Measurements from ENCODE around the gene TNFRSF12A. TPM values are rescaled to one million over a fixed set of nuclear protein-coding genes. Genes with fewer than 3 reads are reported as not detected.

Gene TNFRSF12A
- polyA plus RNA-seq, 2 of the 4 experiments (the other 2 are of a cell fraction): 111 to 314 TPM

DNA sequence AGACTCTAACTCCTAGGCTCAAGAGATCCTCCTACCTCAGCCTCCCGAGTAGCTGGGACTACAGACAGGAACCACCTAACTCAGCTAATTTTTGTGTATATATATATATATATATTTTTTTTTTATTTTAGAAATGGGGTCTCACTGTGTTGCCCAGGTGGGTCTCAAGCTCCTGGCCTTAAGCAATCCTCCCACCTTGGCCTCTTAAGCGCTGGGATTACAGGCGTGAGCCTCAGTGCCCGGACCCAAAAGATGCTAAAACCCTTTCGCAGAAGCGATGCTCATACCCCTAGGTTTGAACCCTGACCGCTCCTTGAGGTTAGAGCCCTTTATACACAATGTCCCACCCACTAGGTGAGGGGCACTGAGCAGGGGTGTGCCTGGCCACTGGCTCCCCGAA is 9.7 kb upstream of the TNFRSF12A start (continued):
- TF ChIP-seq CHD4 (IDR thresholded peaks at IDR 0.05; ENCODE audit: borderline replicate concordance): no peak
- TF ChIP-seq RARB (CRISPR knock-in tag; IDR thresholded peaks at IDR 0.05): no peak

DNA sequence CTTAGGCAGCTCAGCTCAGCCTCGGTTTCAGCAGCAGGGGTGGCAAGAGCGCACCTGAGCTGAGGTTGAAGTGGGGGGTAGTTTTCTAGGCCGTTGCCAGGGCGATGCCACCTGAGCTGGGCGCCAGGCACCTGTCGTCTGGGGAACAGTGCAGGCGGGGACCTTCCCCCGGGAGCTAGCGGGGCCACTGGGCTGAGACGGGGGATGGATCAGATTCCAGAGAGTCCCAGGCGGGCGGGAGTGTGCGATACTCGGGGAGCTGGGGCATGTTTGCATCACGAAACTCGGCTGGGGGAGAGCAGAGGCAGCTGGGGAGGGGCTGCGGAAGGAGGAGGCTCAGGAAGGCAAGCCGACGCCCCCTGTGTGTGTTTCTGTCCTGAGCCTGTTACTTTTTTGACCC is 7.9 kb upstream of the TNFRSF12A start:
- H3K9me3 ChIP-seq: no peaks in the 10 kb centered on the region
- no peak for ATAC-seq
- H3K4me2 ChIP-seq: no peak overlapping the region
- H3K4me1 ChIP-seq: peaks cover 15% of the 10 kb centered on the region
- CTCF ChIA-PET: interaction anchor here (0.9 to 14.8 kb wide), 3 partner anchors 8 to 17 kb away, joined by 4 to 214 read pairs (median 112); partner anchors contain the start of genes CLDN6, HCFC1R1, THOC6 and TNFRSF12A
- TF ChIP-seq, protein P1, sequence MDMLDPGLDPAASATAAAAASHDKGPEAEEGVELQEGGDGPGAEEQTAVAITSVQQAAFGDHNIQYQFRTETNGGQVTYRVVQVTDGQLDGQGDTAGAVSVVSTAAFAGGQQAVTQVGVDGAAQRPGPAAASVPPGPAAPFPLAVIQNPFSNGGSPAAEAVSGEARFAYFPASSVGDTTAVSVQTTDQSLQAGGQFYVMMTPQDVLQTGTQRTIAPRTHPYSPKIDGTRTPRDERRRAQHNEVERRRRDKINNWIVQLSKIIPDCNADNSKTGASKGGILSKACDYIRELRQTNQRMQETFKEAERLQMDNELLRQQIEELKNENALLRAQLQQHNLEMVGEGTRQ (IDR thresholded peaks at IDR 0.05): no peak
- no peak for TF ChIP-seq CHD4 (IDR thresholded peaks at IDR 0.05; ENCODE audit: borderline replicate concordance)
- no peak for TF ChIP-seq SREBF2 (IDR thresholded peaks at IDR 0.05)
- TF ChIP-seq EP300 (IDR thresholded peaks at IDR 0.05): no peak
- TF ChIP-seq, protein P2, sequence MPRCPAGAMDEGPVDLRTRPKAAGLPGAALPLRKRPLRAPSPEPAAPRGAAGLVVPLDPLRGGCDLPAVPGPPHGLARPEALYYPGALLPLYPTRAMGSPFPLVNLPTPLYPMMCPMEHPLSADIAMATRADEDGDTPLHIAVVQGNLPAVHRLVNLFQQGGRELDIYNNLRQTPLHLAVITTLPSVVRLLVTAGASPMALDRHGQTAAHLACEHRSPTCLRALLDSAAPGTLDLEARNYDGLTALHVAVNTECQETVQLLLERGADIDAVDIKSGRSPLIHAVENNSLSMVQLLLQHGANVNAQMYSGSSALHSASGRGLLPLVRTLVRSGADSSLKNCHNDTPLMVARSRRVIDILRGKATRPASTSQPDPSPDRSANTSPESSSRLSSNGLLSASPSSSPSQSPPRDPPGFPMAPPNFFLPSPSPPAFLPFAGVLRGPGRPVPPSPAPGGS (IDR thresholded peaks at IDR 0.05): no peak
- no peak for TF ChIP-seq HEYL (CRISPR knock-in tag; IDR thresholded peaks at IDR 0.05)
- no peak for TF ChIP-seq RFX5 (IDR thresholded peaks at IDR 0.05)
- POLR2A ChIA-PET: interaction anchor here (3.7 kb wide), 1 partner anchor 9 kb away, joined by 31 read pairs; the partner anchor contains the start of gene TNFRSF12A
- FAIRE-seq: no peak
- 88% methylated on average over 17 of the region's 19 CpGs for WGBS (ENCODE audit: missing lambda C conversion rate)
- no peak overlapping the region for H3K4me3 ChIP-seq
- no peak overlapping the region; a peak in 1 of 6 replicates for H3K27ac ChIP-seq
- DNase-seq (ENCODE audit: low read depth in 1 of 2, low spot score in 1 of 2): no peak

DNA sequence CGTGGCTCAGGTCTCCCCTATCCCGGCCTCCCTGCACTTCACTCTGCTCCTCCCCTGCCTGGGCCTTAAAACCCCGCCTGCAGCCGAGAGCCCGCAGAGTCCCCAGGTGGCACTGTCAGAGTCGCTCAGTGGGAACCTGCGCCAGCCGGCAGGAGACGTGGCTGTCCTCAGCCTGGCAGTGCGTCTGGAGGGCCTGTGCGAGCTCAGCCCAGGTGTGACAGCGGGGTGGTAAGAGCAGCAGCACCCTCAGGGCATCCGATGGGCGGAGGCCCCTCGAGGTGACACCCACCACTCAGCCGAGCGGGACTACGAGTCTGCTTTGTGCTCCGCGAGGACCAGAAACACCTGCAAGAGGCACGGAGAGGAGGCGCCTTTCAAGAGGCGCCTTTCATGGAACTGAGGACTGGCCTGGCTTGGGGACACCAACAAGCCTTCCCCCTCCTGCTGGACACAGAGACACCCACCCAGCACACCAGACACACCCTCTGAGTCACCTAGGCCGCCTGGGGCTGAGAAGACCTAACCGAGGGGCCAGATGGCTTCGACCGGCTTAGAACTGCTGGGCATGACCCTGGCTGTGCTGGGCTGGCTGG is 7.2 kb upstream of the TNFRSF12A start, which contains the start of gene CLDN9:
TSS of gene CLDN9 (plus strand) at position 96 of the 593 bp plus-strand sequence. CDS start at position 536, 440 bp downstream.
- no peak for DNase-seq (ENCODE audit: low read depth in 1 of 2, low spot score in 1 of 2)
- WGBS (ENCODE audit: missing lambda C conversion rate): 73% methylated on average over 17 of the region's 27 CpGs
- POLR2A ChIA-PET: interaction anchor here (3.7 kb wide), 1 partner anchor 8 kb away, joined by 31 read pairs; the partner anchor contains the start of gene TNFRSF12A

More for the DNA sequence above, 7.2 kb upstream of the TNFRSF12A start, which contains the start of gene CLDN9:
- ATAC-seq (peak; percentile 22 to 51; a peak in 5 of 6 replicates), FAIRE-seq (no peak)
- Histone ChIP-seq H3K4me2 (peak within 1 kb of the TSS; percentile 36; the same call in 2 of the 3 replicates), H3K4me1 (peaks cover 15% of the 10 kb centered on the region), H3K9me3 (no peaks in the 10 kb centered on the region), H3K27ac (peak within 1 kb of the TSS in 1 of 2 experiments; percentile 58; a peak in 3 of 6 replicates), H3K4me3 (no peak within 1 kb of the TSS)
- TF ChIP-seq RARB (CRISPR knock-in tag; IDR thresholded peaks at IDR 0.05): no peak
- TF ChIP-seq SREBF2 (IDR thresholded peaks at IDR 0.05): no peak
- TF ChIP-seq, protein P3, sequence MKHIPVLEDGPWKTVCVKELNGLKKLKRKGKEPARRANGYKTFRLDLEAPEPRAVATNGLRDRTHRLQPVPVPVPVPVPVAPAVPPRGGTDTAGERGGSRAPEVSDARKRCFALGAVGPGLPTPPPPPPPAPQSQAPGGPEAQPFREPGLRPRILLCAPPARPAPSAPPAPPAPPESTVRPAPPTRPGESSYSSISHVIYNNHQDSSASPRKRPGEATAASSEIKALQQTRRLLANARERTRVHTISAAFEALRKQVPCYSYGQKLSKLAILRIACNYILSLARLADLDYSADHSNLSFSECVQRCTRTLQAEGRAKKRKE (CRISPR knock-in tag; IDR thresholded peaks at IDR 0.05; ENCODE audit: low read depth): no peak
- no peak for TF ChIP-seq CHD4 (IDR thresholded peaks at IDR 0.05; ENCODE audit: borderline replicate concordance)
- no peak for TF ChIP-seq RNF2 (IDR thresholded peaks at IDR 0.05; ENCODE audit: borderline replicate concordance, low read depth)
- no peak for TF ChIP-seq NR3C1 (IDR thresholded peaks at IDR 0.05)
- TF ChIP-seq, protein P4, sequence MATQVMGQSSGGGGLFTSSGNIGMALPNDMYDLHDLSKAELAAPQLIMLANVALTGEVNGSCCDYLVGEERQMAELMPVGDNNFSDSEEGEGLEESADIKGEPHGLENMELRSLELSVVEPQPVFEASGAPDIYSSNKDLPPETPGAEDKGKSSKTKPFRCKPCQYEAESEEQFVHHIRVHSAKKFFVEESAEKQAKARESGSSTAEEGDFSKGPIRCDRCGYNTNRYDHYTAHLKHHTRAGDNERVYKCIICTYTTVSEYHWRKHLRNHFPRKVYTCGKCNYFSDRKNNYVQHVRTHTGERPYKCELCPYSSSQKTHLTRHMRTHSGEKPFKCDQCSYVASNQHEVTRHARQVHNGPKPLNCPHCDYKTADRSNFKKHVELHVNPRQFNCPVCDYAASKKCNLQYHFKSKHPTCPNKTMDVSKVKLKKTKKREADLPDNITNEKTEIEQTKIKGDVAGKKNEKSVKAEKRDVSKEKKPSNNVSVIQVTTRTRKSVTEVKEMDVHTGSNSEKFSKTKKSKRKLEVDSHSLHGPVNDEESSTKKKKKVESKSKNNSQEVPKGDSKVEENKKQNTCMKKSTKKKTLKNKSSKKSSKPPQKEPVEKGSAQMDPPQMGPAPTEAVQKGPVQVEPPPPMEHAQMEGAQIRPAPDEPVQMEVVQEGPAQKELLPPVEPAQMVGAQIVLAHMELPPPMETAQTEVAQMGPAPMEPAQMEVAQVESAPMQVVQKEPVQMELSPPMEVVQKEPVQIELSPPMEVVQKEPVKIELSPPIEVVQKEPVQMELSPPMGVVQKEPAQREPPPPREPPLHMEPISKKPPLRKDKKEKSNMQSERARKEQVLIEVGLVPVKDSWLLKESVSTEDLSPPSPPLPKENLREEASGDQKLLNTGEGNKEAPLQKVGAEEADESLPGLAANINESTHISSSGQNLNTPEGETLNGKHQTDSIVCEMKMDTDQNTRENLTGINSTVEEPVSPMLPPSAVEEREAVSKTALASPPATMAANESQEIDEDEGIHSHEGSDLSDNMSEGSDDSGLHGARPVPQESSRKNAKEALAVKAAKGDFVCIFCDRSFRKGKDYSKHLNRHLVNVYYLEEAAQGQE (IDR thresholded peaks at IDR 0.05): no peak
- no peak for TF ChIP-seq EHMT2 (IDR thresholded peaks at IDR 0.05; ENCODE audit: low read depth)
- TF ChIP-seq ZFP36 (IDR thresholded peaks at IDR 0.05; ENCODE audit: borderline replicate concordance, partially characterized antibody): no peak
- no peak for TF ChIP-seq RCOR1 (IDR thresholded peaks at IDR 0.05; ENCODE audit: low read depth, low read length)
- TF ChIP-seq HOXB5 (CRISPR knock-in tag; IDR thresholded peaks at IDR 0.05): no peak
- CTCF ChIA-PET: interaction anchor here (13.6 to 14.8 kb wide), 2 partner anchors 8 to 17 kb away, joined by 112 to 214 read pairs; partner anchors contain the start of genes CLDN6, HCFC1R1, THOC6 and TNFRSF12A
